Smooth muscle cell (in vitro differentiated cells): ENCODE measurements around the gene MYD88. TPM values are rescaled to one million over a fixed set of nuclear protein-coding genes. Genes with fewer than 3 reads are reported as not detected.
"Not testable (repeated sequence)": the region's sequence is repeated elsewhere in the genome, so short reads cannot be mapped to it uniquely, and the experiment has no call there.

ENCODE experiments used
- DNase-seq: peaks from one replicate; lab custom pipeline; 2025; ENCODE audit not compliant: unreplicated experiment; lab: John Stamatoyannopoulos, UW
- H2AFZ ChIP-seq: fragments of 200-600 bp; sonication (generic); 2 replicates; pipeline ENCODE4 v1.6.0; 2016; ENCODE audit warnings: antibody characterized with exemption, low read depth, mild to moderate bottlenecking
- H3F3A ChIP-seq: fragments of 200-600 bp; sonication (generic); 2 replicates; pipeline ENCODE4 v1.6.0; 2017; ENCODE audit warnings: antibody characterized with exemption, low read depth
- H3K27ac ChIP-seq: fragments of 200-600 bp; sonication (generic); 2 replicates; pipeline ENCODE4 v1.5.1; 2016; ENCODE audit warnings: low read depth, mild to moderate bottlenecking
- H3K27me3 ChIP-seq: fragments of 200-600 bp; sonication (generic); 2 replicates; pipeline ENCODE4 v1.6.1; 2016; ENCODE audit warnings: low read depth, mild to moderate bottlenecking
- H3K36me3 ChIP-seq: fragments of 200-600 bp; sonication (generic); 2 replicates; pipeline ENCODE4 v1.5.1; 2016; ENCODE audit warnings: low read depth
- H3K4me1 ChIP-seq: fragments of 200-600 bp; sonication (generic); 2 replicates; pipeline ENCODE4 v1.5.1; 2016; ENCODE audit warnings: low read depth
- H3K4me2 ChIP-seq: fragments of 200-600 bp; sonication (generic); 2 replicates; pipeline ENCODE4 v1.6.0; 2016; ENCODE audit warnings: mild to moderate bottlenecking
- H3K4me3 ChIP-seq: fragments of 200-600 bp; sonication (generic); 2 replicates; pipeline ENCODE4 v1.5.1; 2016; ENCODE audit warnings: mild to moderate bottlenecking
- H3K79me2 ChIP-seq: fragments of 200-600 bp; sonication (generic); 2 replicates; pipeline ENCODE4 v1.6.0; 2016; ENCODE audit warnings: low read depth, mild to moderate bottlenecking
- H3K9ac ChIP-seq: fragments of 200-600 bp; sonication (generic); 2 replicates; pipeline ENCODE4 v1.6.0; 2016; ENCODE audit warnings: low read depth
- H3K9me3 ChIP-seq: fragments of 200-600 bp; sonication (generic); replicated peaks from 2 replicates; pipeline ENCODE4 v1.5.1; 2016; ENCODE audit warnings: low read depth
- H4K20me1 ChIP-seq: fragments of 200-600 bp; sonication (generic); 2 replicates; pipeline ENCODE4 v1.6.0; 2016; ENCODE audit warnings: low read depth
- CTCF ChIP-seq: fragments of 200-600 bp; sonication (generic); IDR thresholded peaks from 2 replicates; pipeline ENCODE4 v1.5.1; 2017; ENCODE audit warnings: borderline replicate concordance, mild to moderate bottlenecking, antibody characterized with exemption; ENCODE audit not compliant: insufficient read depth, poor library complexity, severe bottlenecking
- WGBS: methylation state at CpG from one replicate; pipeline ENCODE4 v1.1.7; 2016; ENCODE audit warnings: low lambda C conversion rate; 5-methylcytosine and 5-hydroxymethylcytosine counted together
- polyA plus RNA-seq: library from polyadenylated mRNA; unstranded; fragments of >200 nt; fragmentation: Nextera tagmentation; extraction: Ambion mirVana; gene quantifications from 2 replicates; pipeline ENCODE4 v1.2.1, GENCODE V29; 2016
- total RNA-seq: library from RNA; depleted of rRNA; stranded (reverse); fragments of >200 nt; gene quantifications from 2 replicates; pipeline ENCODE4 v1.2.3, GENCODE V29; 2014

Gene MYD88
- total and polyA plus RNA-seq, 2 experiments from 2014 or later = 14.1 to 37.5 TPM

GRCh38 chr3:38157117-38157516 lies 18.7 kb downstream of the MYD88 start:
- WGBS = 100% methylated on average over 2 of the region's 2 CpGs
- TF ChIP-seq CTCF = no peak
- no peak for DNase-seq
- Histone ChIP-seq H3K79me2 (no peaks in the 10 kb centered on the region), H3K27me3 (no peaks in the 10 kb centered on the region), H3K4me2 (no peak overlapping the region), H3K4me3 (no peak overlapping the region), H3K4me1 (no peaks in the 10 kb centered on the region), H3K9me3 (no peaks in the 10 kb centered on the region), H2AFZ (no peak overlapping the region), H4K20me1 (no peaks in the 10 kb centered on the region), H3K27ac (no peak overlapping the region), H3F3A (no peaks in the 10 kb centered on the region), H3K36me3 (no peaks in the 10 kb centered on the region), H3K9ac (no peak overlapping the region)

GRCh38 chr3:38157595-38157994 lies 19.1 kb downstream of the MYD88 start:
- Histone ChIP-seq H3K4me3 (no peak overlapping the region), H3K27ac (no peak overlapping the region)
- 94% methylated on average over 3 of the region's 3 CpGs for WGBS

DNA sequence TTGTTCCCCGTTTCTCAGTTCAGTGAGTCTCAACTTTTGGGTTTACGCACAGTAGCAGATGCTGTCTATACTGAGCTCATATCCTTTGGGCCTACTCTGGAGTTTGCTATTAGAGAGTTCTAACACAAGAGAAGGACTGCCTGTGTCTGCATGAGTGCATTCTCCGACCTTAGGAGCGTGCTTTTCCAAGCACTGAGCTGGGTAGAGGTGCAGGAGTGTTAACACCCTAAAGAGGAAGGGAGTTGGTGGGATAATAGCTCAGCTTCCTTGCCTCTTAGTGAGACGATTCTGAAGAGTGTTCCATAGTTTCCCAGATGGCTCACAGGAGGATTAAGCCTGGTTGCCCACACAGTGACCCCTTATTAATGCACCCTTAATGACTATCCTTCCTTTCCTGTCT lies 20.0 kb downstream of the MYD88 start:
- no peak overlapping the region for H3K27ac ChIP-seq
- WGBS = 85% methylated on average over 5 of the region's 5 CpGs
- no peaks in the 10 kb centered on the region for H3K4me1 ChIP-seq
- no peaks in the 10 kb centered on the region for H3K27me3 ChIP-seq
- no peak overlapping the region for H2AFZ ChIP-seq
- H3K4me2 ChIP-seq = no peak overlapping the region
- no peak for DNase-seq
- H3K9ac ChIP-seq = no peak overlapping the region
- peaks cover under 1% of the 10 kb centered on the region for H3F3A ChIP-seq
- no peaks in the 10 kb centered on the region for H3K36me3 ChIP-seq
- TF ChIP-seq CTCF = no peak
- H3K79me2 ChIP-seq = no peaks in the 10 kb centered on the region
- no peaks in the 10 kb centered on the region for H4K20me1 ChIP-seq
- no peak overlapping the region for H3K4me3 ChIP-seq
- H3K9me3 ChIP-seq = no peaks in the 10 kb centered on the region

More at GRCh38 chr3:38157595-38157994, 19.1 kb downstream of the MYD88 start:
- no peaks in the 10 kb centered on the region for H3K27me3 ChIP-seq
- no peaks in the 10 kb centered on the region for H4K20me1 ChIP-seq
- no peak for TF ChIP-seq CTCF
- H3K4me2 ChIP-seq = no peak overlapping the region
- no peaks in the 10 kb centered on the region for H3K9me3 ChIP-seq
- H3K79me2 ChIP-seq = no peaks in the 10 kb centered on the region
- no peaks in the 10 kb centered on the region for H3F3A ChIP-seq
- DNase-seq = no peak
- H3K9ac ChIP-seq = no peak overlapping the region
- H3K36me3 ChIP-seq = no peaks in the 10 kb centered on the region
- H3K4me1 ChIP-seq = no peaks in the 10 kb centered on the region
- H2AFZ ChIP-seq = no peak overlapping the region

DNA sequence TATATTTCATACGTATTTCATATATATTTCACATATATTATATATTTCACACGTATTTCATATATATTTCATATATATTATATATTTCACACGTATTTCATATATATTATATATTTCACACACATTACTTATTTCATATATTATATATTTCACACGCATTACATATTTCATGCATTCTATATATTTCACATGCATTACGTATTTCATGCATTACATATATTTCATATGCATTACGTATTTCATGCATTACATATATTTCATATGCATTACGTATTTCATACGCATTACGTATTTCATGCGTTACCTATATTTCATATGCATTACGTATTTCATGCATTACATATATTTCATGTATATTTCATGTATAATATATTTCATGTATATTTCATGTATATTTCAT lies 22.2 kb downstream of the MYD88 start:
- 96% methylated on average over 11 of the region's 11 CpGs for whole genome bisulfite sequencing
- H3K79me2 ChIP-seq, H3K4me2 ChIP-seq, H3K27ac ChIP-seq, H3K4me3 ChIP-seq, H4K20me1 ChIP-seq, H3K9me3 ChIP-seq, H3K27me3 ChIP-seq, H3K9ac ChIP-seq, H2AFZ ChIP-seq, H3K4me1 ChIP-seq, H3K36me3 ChIP-seq, DNase-seq: not testable (repeated sequence)
- H3F3A ChIP-seq = peaks cover 12% of the 10 kb centered on the region
